Left hindlimb (tissue), 1 donor: ENCODE data around the gene TARM1.

Experiments used
- DNase-seq: peaks from one replicate; pipeline ENCODE4 v3.0.0-alpha.2; 2018

TARM1 gene

GRCh38 chr19:54029930-54030490 lies 51.2 kb downstream of the TARM1 start:
- DNase-seq = no peak

GRCh38 chr19:54029301-54029700 lies 51.9 kb downstream of the TARM1 start:
- DNase-seq = no peak

DNA sequence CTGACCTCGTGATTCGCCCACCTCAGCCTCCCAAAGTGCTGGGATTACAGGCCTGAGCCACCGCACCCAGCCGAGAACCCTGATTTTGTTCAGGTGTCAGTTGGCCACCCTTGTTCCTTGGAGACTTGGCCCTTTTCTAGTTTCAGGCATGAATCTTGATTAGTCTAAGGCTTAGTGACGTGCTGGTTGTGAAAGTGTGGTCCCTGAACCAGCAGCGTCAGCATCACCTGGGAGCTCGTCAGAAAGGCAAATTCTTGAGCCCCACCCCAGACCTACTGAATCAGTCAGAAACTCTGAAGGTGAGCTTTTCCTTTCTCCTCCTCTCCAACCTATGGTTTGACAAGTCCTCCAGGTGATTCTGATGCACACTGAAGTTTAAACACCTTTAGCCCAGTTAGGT lies 54.5 kb downstream of the TARM1 start:
- DNase-seq = no peak

DNA sequence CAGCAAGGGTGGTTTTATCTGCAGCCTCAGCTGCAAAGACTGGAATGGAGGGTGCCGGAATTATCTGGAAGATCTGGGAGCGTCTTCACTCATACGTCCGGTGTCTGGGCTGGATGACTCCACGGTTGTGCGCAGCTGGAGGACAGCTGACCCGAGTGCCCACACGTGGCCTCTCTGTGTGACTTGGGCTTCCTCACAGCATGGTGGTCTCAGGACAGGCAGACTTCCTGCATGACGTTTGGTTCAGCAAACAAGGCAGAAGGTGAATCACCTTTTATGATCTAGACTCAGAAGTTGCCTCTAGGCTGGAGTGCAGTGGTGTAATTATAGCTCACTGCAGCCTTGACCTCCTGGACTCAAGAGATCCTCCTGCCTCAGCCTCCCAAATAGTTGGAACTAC lies 56.5 kb downstream of the TARM1 start:
- no peak for DNase-seq

DNA sequence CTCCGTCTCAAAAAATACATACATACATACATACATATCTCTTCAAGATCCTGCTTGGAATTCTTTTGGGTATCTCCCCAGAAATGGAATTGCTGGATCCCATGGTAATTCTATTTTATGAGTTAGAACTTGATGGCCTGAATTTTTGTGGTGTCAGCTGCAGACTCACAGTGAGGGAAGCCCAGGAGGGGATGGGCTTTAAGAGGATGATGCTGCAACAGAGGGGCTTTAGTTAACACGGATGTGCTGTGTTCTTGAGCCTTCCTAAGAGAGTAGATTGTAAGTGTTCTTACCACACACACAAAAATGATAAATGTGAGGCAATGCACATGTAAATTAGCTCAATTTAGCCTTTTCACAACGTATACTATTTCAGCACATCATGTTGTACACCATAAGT lies 58.0 kb downstream of the TARM1 start:
- no peak for DNase-seq

DNA sequence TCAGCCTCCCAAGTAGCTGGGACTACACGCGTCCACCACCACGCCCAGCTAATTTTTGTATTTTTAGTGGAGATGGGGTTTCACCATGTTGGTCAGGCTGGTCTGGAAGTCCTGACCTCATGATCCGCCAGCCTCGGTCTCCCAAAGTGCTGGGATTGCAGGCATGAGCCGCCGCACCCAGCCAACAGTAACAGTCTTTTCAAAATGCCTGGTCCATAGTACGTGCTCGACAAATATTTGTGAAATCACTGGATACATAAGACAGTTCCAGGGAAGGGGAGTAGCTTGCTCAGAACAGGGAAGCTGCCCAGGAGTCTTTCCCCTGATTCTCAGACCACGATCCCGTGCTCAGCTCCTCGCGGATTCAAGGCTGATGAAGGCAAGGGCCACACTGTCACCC lies 59.2 kb downstream of the TARM1 start:
- DNase-seq = no peak

DNA sequence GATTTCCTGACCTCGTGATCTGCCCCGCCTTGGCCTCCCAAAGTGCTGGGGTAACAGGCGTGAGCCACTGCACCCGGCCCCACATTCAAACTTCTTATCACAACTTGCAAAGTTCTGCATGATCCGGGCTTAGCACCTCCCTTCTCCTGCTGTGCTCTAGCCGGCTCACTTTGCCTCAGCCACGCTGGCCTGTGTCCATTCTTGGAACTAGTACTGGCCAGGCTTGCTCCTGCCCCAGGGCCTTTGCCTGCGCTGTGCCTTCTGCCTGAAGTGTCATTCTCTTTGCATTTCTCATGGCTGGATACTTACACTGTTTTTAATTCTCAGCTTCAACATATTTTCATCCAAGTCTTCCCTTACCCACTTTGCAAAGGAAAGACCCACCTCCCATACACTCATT lies 59.8 kb downstream of the TARM1 start:
- DNase-seq = no peak
